GM15510 (cell line): ENCODE results near the gene TBL1X.

Experiments used
- POLR2A ChIP-seq: IDR thresholded peaks from 3 replicates; pipeline ENCODE4 v1.6.1; 2011; ENCODE audit warnings: borderline replicate concordance; ENCODE audit not compliant: insufficient read length; ENCODE audit errors: extremely low read depth

The TBL1X gene

DNA sequence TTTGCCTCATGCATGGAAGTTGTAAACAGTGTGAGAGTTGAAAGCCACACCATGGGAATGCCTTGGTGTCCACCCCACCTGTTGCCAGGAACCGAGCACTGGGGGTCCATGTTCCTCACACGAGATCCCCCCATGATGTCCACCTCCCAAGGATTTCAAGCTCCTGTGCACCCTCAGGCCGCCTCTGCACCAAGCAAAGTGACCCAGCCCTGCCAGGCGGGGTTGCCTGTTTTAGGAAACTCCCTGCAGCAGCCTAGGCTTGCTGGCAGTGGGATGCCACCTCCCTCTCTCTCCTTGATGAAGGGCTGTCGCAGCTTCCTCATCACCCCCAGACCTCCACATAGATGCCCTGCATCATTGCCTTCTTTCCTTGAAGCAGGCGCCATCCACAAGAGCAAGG lies 218.0 kb downstream of the TBL1X start:
- TF ChIP-seq POLR2A: no peak

DNA sequence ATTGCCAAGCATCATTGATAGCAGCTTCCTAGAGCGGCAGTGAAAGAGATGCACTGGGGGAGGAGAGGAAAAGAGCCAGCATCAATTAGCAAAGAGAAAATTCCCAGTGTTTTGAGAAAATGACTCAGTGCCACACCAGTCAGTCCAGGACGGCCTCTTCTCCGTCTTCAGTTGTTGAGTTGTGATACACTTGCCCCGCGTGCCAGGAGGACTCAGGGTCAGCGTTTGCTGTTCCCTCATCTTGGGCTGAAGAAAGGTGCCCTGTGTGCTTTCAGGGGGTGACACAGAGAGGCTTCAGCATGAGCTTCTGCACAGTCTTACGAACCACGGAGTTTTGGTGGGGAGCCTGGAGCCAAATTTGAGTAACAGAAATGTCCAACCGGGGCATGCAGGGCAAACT lies 218.5 kb downstream of the TBL1X start:
- TF ChIP-seq POLR2A: no peak

DNA sequence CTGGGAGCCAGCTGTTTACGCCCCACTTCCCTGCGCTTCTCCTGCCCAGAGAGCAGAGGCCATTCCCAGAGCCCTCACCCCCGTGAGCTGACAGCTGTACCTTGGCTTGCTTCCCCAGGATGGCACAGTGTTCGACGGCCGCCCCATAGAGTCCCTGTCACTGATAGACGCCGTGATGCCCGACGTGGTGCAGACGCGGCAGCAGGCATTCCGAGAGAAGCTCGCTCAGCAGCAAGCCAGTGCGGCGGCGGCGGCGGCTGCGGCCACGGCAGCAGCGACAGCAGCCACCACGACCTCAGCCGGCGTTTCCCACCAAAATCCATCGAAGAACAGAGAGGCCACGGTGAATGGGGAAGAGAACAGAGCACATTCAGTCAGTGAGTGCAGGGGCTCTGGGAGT lies 223.0 kb downstream of the TBL1X start:
- TF ChIP-seq POLR2A: no peak

DNA sequence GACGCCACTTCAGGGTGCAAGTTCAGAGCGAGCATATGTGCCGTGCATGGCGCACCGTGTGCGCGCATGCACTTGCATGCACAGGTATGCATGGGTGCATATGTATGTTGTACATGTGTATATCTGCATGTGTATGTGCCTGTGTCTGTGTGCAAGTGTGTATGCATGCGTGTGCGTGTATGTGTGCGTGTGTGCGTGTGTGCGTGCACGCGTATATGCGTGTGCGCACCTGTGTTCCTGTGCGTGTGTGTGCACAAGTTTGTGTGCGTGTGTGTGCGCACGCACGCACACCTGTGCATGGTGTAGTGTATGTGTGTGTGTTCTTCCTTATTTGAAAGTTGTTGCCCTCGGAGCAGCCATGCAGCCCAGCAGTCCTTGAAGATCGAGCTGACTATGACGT lies 224.0 kb downstream of the TBL1X start:
- no peak for TF ChIP-seq POLR2A

DNA sequence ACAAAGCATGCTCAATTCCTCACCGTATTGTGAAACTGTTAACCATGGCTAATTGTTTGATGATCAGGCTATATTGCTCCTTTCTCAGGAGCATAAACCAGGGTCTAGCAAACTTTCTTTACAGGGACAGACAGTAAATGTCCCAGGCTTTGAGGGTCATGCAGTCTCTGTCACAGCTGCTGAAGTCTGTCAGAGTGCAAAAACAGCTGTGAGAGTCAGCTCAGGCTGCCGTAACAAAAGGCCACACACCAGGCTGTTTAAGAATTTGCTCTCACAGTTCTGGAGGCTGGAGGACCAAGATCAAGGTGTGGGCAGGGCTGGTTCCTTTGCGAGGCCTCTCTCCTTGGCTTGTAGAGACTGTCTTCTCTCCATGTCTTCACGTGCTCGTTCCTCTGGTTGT lies 225.2 kb downstream of the TBL1X start:
- TF ChIP-seq POLR2A: no peak

DNA sequence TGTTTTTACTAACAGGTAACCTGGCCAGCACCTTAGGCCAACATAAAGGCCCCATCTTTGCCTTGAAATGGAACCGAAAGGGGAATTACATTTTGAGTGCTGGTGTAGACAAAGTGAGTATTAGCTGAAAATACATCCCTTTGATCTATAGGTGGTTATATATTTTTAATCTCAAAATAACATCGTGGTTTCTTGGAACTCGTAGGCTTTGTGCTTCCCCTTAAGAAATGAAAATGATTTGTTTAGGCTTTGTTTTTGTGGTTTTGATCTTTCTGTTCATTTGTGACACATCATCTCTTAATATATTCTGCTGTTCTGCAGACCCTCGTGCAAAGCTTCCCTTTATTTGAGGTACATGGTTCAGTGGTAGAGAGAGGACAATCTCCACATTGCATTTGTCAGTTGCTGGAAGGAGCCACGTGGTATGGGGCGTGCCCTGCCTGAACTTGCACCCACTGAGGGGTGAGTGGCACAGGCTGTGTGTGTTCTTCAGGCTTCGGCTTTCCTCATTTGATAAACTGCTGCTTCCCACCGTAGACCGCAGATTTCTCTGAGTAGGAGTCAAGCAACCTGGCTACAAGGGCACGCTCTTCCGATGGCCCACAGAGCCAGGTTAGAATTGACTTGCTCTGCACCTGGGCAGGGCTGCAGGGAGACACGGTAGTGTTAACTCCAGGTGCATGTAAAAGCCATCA lies 228.6 kb downstream of the TBL1X start:
- no peak for TF ChIP-seq POLR2A

DNA sequence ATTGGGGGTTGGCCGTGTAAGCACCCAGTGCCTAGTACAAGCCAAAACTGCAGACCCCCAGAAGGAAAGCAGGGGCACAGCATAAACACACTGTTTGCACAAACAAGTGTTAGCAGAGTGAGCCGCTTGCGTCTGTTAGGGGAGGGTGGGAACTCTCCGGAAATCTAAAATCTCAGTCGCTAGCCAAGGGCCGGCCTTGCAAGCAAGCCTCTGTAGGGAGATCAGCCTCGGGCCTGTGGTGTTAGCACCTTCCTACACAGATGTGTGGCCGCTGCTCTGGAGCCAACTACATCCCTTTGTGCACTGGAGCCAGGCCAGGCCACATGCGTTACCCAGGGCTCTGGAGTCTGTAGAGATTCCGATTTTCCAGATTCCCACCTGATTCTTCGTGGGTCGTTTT lies 233.7 kb downstream of the TBL1X start:
- TF ChIP-seq POLR2A: no peak

DNA sequence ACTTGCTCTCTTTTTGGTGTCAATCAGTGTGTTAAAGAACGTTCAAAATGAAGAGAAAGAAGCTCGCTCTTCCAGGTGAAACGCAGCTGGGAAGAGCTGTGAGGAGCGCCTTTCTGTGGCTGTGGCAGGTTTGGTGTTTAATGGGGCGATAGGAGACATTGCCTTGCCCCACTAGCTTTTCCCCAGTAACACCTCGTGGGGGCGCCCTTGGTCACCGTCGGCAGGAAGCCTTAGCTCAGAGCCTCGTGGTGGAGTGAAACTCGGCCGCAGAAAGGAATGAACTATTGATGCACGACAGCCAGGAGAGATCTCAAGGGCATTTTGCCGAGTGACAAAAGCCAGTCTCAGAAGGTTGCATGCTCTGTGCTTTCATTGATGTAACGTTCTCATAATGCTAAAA lies 235.7 kb downstream of the TBL1X start:
- TF ChIP-seq POLR2A: no peak

DNA sequence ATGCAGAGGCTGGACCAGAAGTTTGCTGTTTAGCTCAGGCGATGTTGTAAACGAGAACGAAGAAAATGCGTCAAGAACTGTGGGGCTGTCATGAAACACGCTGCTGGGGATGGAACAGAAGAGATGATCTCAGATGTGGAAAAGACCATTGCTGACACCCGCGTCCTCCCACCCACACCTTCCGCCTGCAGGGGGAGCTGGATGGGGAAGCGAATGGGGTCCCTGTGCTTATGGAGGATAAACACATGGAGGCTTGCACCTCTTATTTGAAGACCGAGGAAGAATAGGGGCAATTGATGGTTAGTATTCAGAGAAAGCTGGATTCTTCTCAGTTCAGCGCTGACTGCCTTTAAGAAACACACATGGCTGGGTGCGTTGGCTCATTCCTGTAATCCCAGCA lies 236.9 kb downstream of the TBL1X start:
- no peak for TF ChIP-seq POLR2A

DNA sequence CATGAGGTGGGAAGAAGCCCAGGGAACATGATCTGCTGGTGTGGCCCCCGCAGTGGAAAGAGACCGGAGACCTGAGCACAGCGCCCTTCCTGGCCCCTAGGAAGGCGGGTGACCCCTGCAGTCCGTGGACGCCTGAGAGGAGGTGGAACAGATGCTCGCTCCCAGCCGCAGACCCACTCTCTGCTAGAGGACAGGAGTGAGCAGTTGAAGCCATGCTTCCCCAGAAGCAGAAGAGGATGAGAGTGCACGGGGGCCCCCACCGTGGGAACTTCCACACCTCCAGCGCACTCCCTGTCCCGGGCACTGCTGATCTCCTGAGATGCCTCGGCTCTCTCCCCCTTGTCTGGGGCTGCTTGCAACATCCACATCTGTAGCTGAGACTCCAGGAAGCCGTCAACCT lies 238.5 kb downstream of the TBL1X start:
- TF ChIP-seq POLR2A: no peak

DNA sequence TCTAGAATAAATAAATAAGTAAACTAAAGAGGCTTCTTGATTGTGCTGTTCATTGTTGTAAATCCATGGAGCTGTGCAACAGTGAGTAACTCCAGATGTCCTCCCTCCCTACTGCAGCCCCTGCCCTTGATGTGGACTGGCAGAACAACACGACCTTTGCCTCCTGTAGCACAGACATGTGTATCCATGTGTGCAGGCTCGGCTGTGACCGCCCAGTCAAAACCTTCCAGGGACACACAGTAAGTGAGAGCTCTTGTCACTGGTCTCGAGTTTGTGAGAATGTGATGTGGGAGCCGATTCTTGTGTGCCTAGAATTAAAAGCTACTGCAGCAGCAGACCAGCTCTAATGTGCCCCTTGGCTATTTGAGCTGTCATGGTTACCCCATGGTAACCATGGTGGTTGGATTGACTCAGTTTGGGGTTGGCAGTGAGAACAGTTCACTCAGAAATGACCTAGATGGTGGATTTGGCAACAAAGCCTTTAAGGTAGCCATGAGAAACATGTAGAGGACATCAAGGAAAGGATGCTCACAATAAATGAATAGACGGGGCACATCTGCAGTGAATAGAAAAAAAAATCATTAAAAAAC lies 240.1 kb downstream of the TBL1X start:
- TF ChIP-seq POLR2A: no peak

DNA sequence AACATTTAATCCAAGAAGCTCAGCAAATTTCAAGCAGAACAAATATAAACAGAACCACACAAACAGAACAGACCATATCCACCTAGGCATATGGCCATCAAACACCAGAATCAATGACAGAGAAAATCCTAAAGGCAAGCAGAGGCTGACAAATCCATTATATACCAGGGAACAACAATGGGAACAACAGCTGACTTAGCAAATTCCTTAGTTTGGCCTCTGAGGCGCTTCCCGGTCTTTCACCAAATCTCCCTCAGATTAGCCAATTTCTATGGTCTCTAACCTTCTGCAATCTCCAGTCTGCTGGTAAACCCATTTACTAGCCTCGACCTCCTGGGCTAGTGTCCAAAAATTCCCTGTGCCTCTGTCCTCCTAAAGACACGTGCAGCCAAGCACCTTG lies 241.6 kb downstream of the TBL1X start:
- no peak for TF ChIP-seq POLR2A

DNA sequence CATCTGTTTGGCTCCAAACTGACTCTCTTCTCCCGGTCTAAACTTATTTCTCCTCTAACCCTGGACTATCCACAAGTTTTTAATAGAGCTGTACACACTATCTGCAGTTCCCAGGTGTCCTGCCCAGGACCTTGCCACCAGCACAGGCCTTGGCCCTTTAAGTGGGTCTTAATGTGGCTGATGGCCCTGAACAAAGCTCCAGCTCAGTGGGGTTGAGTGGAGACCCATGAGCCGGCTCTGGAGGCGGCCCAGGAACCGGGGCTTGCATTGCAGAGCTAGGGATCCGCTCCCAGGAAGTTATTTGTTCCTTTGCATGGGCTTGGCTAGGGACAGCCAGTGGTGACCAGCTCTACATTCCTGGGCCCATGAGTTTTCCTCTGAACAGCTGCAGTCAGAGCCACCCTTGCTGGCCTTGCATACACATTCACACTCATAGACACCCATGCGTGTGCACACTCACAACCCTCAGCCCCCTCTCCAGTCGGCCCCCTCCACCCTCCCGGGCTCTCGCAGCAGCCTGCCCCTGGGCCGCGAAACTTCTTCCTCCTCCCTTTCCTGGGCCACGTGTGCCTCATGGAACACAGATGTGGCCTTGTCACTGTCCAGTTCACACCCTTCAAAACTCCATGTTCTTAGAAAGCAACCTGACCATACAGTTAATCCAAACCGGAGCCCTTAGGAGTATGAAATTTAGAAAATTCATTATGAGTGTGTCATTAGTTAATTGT lies 242.6 kb downstream of the TBL1X start:
- TF ChIP-seq POLR2A: no peak

DNA sequence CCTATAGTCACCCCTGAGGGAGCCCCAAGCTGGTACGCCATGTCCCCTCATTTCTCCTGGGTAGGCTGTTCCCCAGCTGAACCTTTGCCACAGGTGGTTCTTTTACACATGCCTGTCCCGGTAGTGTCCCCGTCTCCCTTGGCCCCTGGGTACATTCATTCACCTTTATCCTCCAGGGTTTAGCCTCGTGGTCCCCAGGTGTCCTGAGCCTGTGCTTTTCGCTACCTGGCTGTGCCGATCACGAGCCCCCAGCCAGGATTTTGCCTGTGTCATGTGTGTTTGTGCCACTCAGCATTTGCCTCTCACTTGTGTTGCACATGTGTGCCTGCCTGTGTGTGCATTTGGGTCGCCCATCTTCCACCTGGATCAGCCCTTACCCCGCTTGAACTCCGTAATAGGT lies 243.2 kb downstream of the TBL1X start:
- TF ChIP-seq POLR2A: no peak

DNA sequence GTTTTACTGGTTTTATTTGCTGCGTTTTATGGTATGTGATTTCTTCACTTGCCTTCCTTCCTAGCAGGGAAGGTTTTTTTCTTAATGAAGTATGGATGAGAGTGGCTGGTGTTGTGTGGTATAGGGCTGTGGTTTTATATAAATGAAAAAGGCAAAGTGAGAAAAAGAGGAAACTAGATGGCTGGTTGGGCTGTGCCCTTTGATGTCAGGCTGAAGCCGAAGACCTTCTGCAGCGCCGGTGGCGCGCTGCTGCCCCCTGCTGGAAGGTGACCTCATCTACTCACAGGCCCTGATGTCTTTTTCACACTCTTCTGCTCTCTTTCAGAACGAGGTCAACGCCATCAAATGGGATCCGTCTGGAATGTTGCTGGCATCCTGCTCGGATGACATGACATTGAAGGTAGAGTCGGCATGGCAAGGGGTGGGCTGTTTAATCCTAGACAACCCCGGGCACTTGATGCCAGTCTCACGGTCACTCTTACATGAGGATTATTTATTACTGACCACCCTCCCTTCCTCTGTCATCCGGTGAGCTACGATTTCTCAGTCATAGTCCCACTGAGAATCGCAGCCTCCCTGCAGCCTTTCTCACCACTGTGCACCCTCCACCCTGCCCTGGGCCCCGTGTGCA lies 244.2 kb downstream of the TBL1X start:
- no peak for TF ChIP-seq POLR2A
